IMR-90 (cell line): ENCODE measurements around the gene MORN5. TPM values are rescaled to one million over a fixed set of nuclear protein-coding genes. Genes with fewer than 3 reads are reported as not detected.

Source experiments
- ATAC-seq: fragments of 200-7000 bp; cut with Tn5 transposase; 2 replicates; pipeline ENCODE4 v1.9.1; 2020; ENCODE audit warnings: low read depth, mild to moderate bottlenecking, moderate library complexity
- BruUV-seq: library from RNA; stranded (reverse); fragments of 400-500 nt; replicated peaks from 2 replicates; lab custom pipeline; 2021; lab: Mats Ljungman, UMichigan
- CTCF ChIA-PET: fragments of 300-600 bp; formaldehyde crosslinking; extraction: SDS; loops from one replicate; lab custom pipeline; 2021; ENCODE audit warnings: antibody characterized with exemption; lab: Yijun Ruan, JAX
- POLR2A ChIA-PET: fragments of 300-600 bp; sonication (Branson Sonifier 250); formaldehyde crosslinking; loops from one replicate; lab custom pipeline; 2022; ENCODE audit warnings: antibody characterized with exemption; ENCODE audit not compliant: unreplicated experiment; lab: Charles Lee
- DNase-seq: peaks from one replicate; pipeline ENCODE4 v3.0.0; 2013
- H2AFZ ChIP-seq: replicated peaks from 2 replicates; pipeline ENCODE3; 2013; ENCODE audit warnings: low read length, mild to moderate bottlenecking; ENCODE audit not compliant: poor library complexity
- H2AK5ac ChIP-seq: 2 replicates; pipeline ENCODE4 v1.6.1; 2013; ENCODE audit warnings: low read depth, low read length, inconsistent platforms
- H2AK9ac ChIP-seq: replicated peaks from 2 replicates; pipeline ENCODE3; 2013; ENCODE audit warnings: mild to moderate bottlenecking, low read depth, low read length, moderate library complexity; ENCODE audit not compliant: poor library complexity
- H2BK120ac ChIP-seq: 2 replicates; pipeline ENCODE4 v1.6.1; 2013; ENCODE audit warnings: low read depth, low read length, inconsistent platforms
- H2BK15ac ChIP-seq: 3 replicates; pipeline ENCODE4 v1.6.1; 2013; ENCODE audit warnings: low read depth, low read length, inconsistent platforms
- H2BK20ac ChIP-seq: 2 replicates; pipeline ENCODE4 v1.6.1; 2013; ENCODE audit warnings: low read depth, mild to moderate bottlenecking, inconsistent platforms, low read length, moderate library complexity
- H2BK5ac ChIP-seq: 2 replicates; pipeline ENCODE4 v1.6.1; 2013; ENCODE audit warnings: mild to moderate bottlenecking, low read depth, low read length, inconsistent platforms; ENCODE audit not compliant: poor library complexity, severe bottlenecking
- H3K14ac ChIP-seq: replicated peaks from 2 replicates; pipeline ENCODE4 v1.6.1; 2013; ENCODE audit warnings: low read depth, low read length, inconsistent platforms
- H3K18ac ChIP-seq: 2 replicates; pipeline ENCODE4 v1.6.1; 2013; ENCODE audit warnings: low read depth, low read length, control low read depth
- H3K23ac ChIP-seq: 2 replicates; pipeline ENCODE4 v1.6.1; 2013; ENCODE audit warnings: low read depth, low read length, inconsistent platforms
- H3K27ac ChIP-seq: 2 replicates; pipeline ENCODE4 v1.5.1; 2013; ENCODE audit warnings: mild to moderate bottlenecking, control low read depth, low read length; ENCODE audit not compliant: insufficient read depth
- H3K27me3 ChIP-seq: 2 replicates; pipeline ENCODE4 v1.6.1; 2013; ENCODE audit warnings: low read length; ENCODE audit not compliant: control insufficient read depth, insufficient read depth
- H3K36me3 ChIP-seq: 2 replicates; pipeline ENCODE4 v1.6.1; 2013; ENCODE audit warnings: low read length, mixed read lengths; ENCODE audit not compliant: control insufficient read depth, insufficient read depth
- H3K4ac ChIP-seq: 2 replicates; pipeline ENCODE4 v1.6.1; 2013; ENCODE audit warnings: low read depth, low read length, inconsistent platforms
- H3K4me1 ChIP-seq: 2 replicates; pipeline ENCODE4 v1.6.1; 2013; ENCODE audit warnings: low read length, mixed read lengths; ENCODE audit not compliant: control insufficient read depth, insufficient read depth
- H3K4me2 ChIP-seq: 2 replicates; pipeline ENCODE4 v1.6.1; 2013; ENCODE audit warnings: low read depth, mild to moderate bottlenecking, control low read depth, low read length, moderate library complexity
- H3K4me3 ChIP-seq: 2 replicates; pipeline ENCODE4 v1.5.1; 2013; ENCODE audit warnings: low read depth, mild to moderate bottlenecking, control low read depth, low read length, moderate library complexity; ENCODE audit not compliant: insufficient read depth
- H3K56ac ChIP-seq: 2 replicates; pipeline ENCODE4 v1.6.1; 2013; ENCODE audit warnings: low read length, inconsistent platforms; ENCODE audit not compliant: insufficient read depth; ENCODE audit errors: extremely low read depth
- H3K79me1 ChIP-seq, 2 experiments: 2 replicates each; pipeline ENCODE4 v1.6.1; 2013; ENCODE audit warnings: low read length in 2 of 2, inconsistent platforms in 1 of 2, low read depth in 1 of 2
- H3K9ac ChIP-seq: 2 replicates; pipeline ENCODE4 v1.6.1; 2013; ENCODE audit warnings: low read depth, low read length, control low read depth
- H3K9me1 ChIP-seq: 2 replicates; pipeline ENCODE4 v1.6.1; 2013; ENCODE audit warnings: low read length, inconsistent platforms; ENCODE audit not compliant: insufficient read depth
- H3K9me3 ChIP-seq: 2 replicates; pipeline ENCODE4 v1.6.1; 2013; ENCODE audit warnings: low read length; ENCODE audit not compliant: control insufficient read depth, insufficient read depth
- H4K20me1 ChIP-seq: 2 replicates; pipeline ENCODE4 v1.6.1; 2013; ENCODE audit warnings: low read length, inconsistent platforms; ENCODE audit not compliant: insufficient read depth
- H4K5ac ChIP-seq: 2 replicates; pipeline ENCODE4 v1.6.1; 2013; ENCODE audit warnings: mild to moderate bottlenecking, low read depth, low read length, control low read depth
- H4K8ac ChIP-seq, 2 experiments: 2 replicates each; pipeline ENCODE4 v1.6.1; 2013; ENCODE audit warnings: low read depth in 2 of 2, low read length in 2 of 2, control low read depth in 1 of 2, inconsistent platforms in 1 of 2
- H4K91ac ChIP-seq: 2 replicates; pipeline ENCODE4 v1.6.1; 2013; ENCODE audit warnings: low read depth, low read length, inconsistent platforms; ENCODE audit not compliant: insufficient read depth
- MAFK ChIP-seq: IDR thresholded peaks from 2 replicates; pipeline ENCODE4 v1.6.1; 2012; ENCODE audit warnings: low read depth, low read length, improper control_type of control experiment
- WGBS, 2 experiments: methylation state at CpG; one replicate each; pipeline versions ENCODE4 v1.1.5 to v1.1.7; 2013; ENCODE audit warnings: missing lambda C conversion rate in 2 of 2; ENCODE audit not compliant: insufficient read length in 1 of 2; ENCODE audit errors: extremely low coverage in 2 of 2; 5-methylcytosine and 5-hydroxymethylcytosine counted together
- dilution Hi-C: fragments of 300-500 bp; cut with HindIII; formaldehyde crosslinking; loops from one replicate; pipeline ENCODE4 v1.14.3; 2018; ENCODE audit warnings: low sequenced_read_pairs; ENCODE audit not compliant: unreplicated experiment
- in situ Hi-C: fragments of 300-500 bp; cut with MboI; formaldehyde crosslinking; loops from 3 replicates; pipeline ENCODE4 v1.14.3; 2019; ENCODE audit warnings: low sequenced_read_pairs, inconsistent platforms, mixed read lengths
- intact Hi-C: fragments of 100-400 bp; cut with micrococcal nuclease; formaldehyde crosslinking; loops from 2 replicates; pipeline ENCODE4 v1.10.0; 2022
- polyA plus RNA-seq, 3 experiments: library from polyadenylated mRNA; depleted of rRNA; stranded (reverse); fragments of >200 nt; gene quantifications; 2 replicates each; pipeline ENCODE4 v1.2.3, GENCODE V29; 2012; ENCODE audit warnings: low replicate concordance in 1 of 3
- total RNA-seq: library from RNA; depleted of rRNA; stranded (reverse); fragments of >200 nt; gene quantifications from 2 replicates; pipeline ENCODE4 v1.2.3, GENCODE V29; 2012

MORN5 gene
- total and polyA plus RNA-seq, 2 of the 4 experiments (the other 2 are of a cell fraction): not detected

- ChIA-PET POLR2A (no interaction called here), CTCF (interaction anchor here (0.5 to 0.7 kb wide), 4 partner anchors 12 to 1119 kb away, joined by 3 read pairs; no protein-coding TSS in a partner anchor)
- Histone ChIP-seq H3K18ac (no peak overlapping the region), H3K27me3 (peaks cover 44% of the 10 kb centered on the region), H3K23ac (no peak overlapping the region), H3K9me1 (no peaks in the 10 kb centered on the region; the same call in 1 of the 2 replicates), H4K5ac (no peak overlapping the region), H3K4me1 (no peaks in the 10 kb centered on the region), H3K4ac (no peak overlapping the region), H3K9me3 (no peaks in the 10 kb centered on the region), H2BK120ac (no peak overlapping the region), H2BK5ac (no peak overlapping the region), H3K56ac (no peak overlapping the region), H3K4me2 (no peak overlapping the region), H3K14ac (no peak overlapping the region), H3K79me1 (no peaks in the 10 kb centered on the region), H2BK20ac (no peak overlapping the region), H2BK15ac (no peak overlapping the region), H4K8ac (no peak overlapping the region), H3K9ac (no peak overlapping the region), H3K27ac (no peak overlapping the region), H2AK5ac (no peak overlapping the region), H2AFZ (no peak overlapping the region), H2AK9ac (no peak overlapping the region), H4K20me1 (peaks cover 3% of the 10 kb centered on the region; the same call in 1 of the 2 replicates), H3K36me3 (peaks cover 2% of the 10 kb centered on the region; the same call in 1 of the 2 replicates), H4K91ac (no peak overlapping the region), H3K4me3 (no peak overlapping the region)
- no TSS peak for BruUV-seq
- intact Hi-C loops: loop anchor here (5.0 kb wide), 1 partner anchor 97 kb away; no protein-coding TSS in a partner anchor
- DNase-seq (no peak), ATAC-seq (no peak)
- TF ChIP-seq MAFK: no peak
- dilution Hi-C loops: no loop called here
- in situ Hi-C loops: no loop called here
- WGBS, 2 experiments: 77% methylated on average over 5 of the region's 7 CpGs; no CpG with 5 or more reads in 1 of the 2 experiments
These were observed 74.5 kb downstream of the MORN5 start for GRCh38 chr9:122234022-122234748.
